ENCODE data around the gene RPL34.

DNA sequence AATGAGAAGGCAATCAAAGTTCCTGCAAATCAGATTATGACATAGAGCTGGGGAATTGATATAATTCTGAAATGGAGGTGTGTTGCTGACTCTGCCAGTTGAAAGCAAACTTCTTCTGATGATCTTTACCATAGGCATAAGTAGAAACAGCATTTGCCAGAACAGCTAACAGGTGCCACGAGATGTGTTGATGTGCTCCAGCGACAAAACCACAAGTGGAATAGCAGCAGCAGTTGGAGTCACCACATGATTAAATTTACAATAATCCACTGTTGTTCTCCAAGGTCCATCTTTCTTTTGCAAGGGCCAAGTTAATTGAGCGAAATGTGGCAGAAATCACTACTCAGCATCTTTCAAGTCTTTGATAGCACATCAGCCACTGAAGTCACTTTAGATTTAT, 26.3 kb downstream of the RPL34 start:
- TF ChIP-seq POLR2A (IDR thresholded peaks at IDR 0.05): no peak
- TF ChIP-seq, protein P1, sequence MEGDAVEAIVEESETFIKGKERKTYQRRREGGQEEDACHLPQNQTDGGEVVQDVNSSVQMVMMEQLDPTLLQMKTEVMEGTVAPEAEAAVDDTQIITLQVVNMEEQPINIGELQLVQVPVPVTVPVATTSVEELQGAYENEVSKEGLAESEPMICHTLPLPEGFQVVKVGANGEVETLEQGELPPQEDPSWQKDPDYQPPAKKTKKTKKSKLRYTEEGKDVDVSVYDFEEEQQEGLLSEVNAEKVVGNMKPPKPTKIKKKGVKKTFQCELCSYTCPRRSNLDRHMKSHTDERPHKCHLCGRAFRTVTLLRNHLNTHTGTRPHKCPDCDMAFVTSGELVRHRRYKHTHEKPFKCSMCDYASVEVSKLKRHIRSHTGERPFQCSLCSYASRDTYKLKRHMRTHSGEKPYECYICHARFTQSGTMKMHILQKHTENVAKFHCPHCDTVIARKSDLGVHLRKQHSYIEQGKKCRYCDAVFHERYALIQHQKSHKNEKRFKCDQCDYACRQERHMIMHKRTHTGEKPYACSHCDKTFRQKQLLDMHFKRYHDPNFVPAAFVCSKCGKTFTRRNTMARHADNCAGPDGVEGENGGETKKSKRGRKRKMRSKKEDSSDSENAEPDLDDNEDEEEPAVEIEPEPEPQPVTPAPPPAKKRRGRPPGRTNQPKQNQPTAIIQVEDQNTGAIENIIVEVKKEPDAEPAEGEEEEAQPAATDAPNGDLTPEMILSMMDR (IDR thresholded peaks at IDR 0.05): no peak
